Natural killer cell (primary cell): ENCODE data around the gene CUL7. TPM values are rescaled to one million over a fixed set of nuclear protein-coding genes. Genes with fewer than 3 reads are reported as not detected.
A peak's percentile ranks its signal among the peaks of the same experiment; 100 is the strongest.

Experiments used
- ATAC-seq, 3 donors: fragments of 150-1000 bp in 2 of 3; fragments of 200-7000 bp in 1 of 3; cut with Tn5 transposase; 1 replicate in 1 of 3; 2 replicates in 2 of 3; pipeline ENCODE4 v1.10.0; 2021; ENCODE audit warnings: mild to moderate bottlenecking in 2 of 3, moderate library complexity in 2 of 3
- DNase-seq, 2 donors: peaks; one replicate each; pipeline versions ENCODE4 v3.0.0 to v3.0.0-alpha.2; 2013 to 2021; ENCODE audit warnings: mixed read lengths in 1 of 2
- H3K27ac ChIP-seq: one replicate; pipeline ENCODE4 v1.5.1; 2013; ENCODE audit warnings: mild to moderate bottlenecking, low read length
- H3K27me3 ChIP-seq: one replicate; pipeline ENCODE4 v1.6.1; 2013; ENCODE audit warnings: low read length; ENCODE audit not compliant: control insufficient read depth, insufficient read depth
- H3K36me3 ChIP-seq: one replicate; pipeline ENCODE4 v1.6.1; 2013; ENCODE audit warnings: low read length; ENCODE audit not compliant: control insufficient read depth, insufficient read depth
- H3K4me1 ChIP-seq: one replicate; pipeline ENCODE4 v1.6.1; 2013; ENCODE audit warnings: low read length; ENCODE audit not compliant: control insufficient read depth, insufficient read depth
- H3K4me3 ChIP-seq: one replicate; pipeline ENCODE4 v1.5.1; 2013; ENCODE audit warnings: low read length
- H3K9me3 ChIP-seq: one replicate; pipeline ENCODE4 v1.6.1; 2013; ENCODE audit warnings: low read length; ENCODE audit not compliant: control insufficient read depth, insufficient read depth
- H3K27ac Mint-ChIP-seq, 2 donors: one replicate each; pipeline ENCODE4 v1.8.0; 2022; ENCODE audit warnings: mild to moderate bottlenecking in 2 of 2, mixed read lengths in 2 of 2, moderate library complexity in 1 of 2
- H3K27me3 Mint-ChIP-seq, 2 donors: one replicate each; pipeline ENCODE4 v1.8.0; 2022; ENCODE audit warnings: low read depth in 2 of 2, mixed read lengths in 2 of 2
- H3K36me3 Mint-ChIP-seq: one replicate; pipeline ENCODE4 v1.8.0; 2022; ENCODE audit warnings: mixed read lengths
- H3K4me1 Mint-ChIP-seq, 2 donors: one replicate each; pipeline ENCODE4 v1.8.0; 2022; ENCODE audit warnings: mixed read lengths in 2 of 2
- H3K4me3 Mint-ChIP-seq: one replicate; pipeline ENCODE4 v1.8.0; 2022; ENCODE audit warnings: mild to moderate bottlenecking, moderate library complexity, mixed read lengths
- H3K9me3 Mint-ChIP-seq, 2 donors: one replicate each; pipeline ENCODE4 v1.8.0; 2022; ENCODE audit warnings: mixed read lengths in 2 of 2
- WGBS: methylation state at CpG from one replicate; pipeline ENCODE4 v1.1.7; 2013; ENCODE audit warnings: missing lambda C conversion rate; ENCODE audit not compliant: insufficient coverage; 5-methylcytosine and 5-hydroxymethylcytosine counted together
- intact Hi-C: fragments of 100-400 bp; cut with micrococcal nuclease; formaldehyde crosslinking; loops from one replicate; pipeline ENCODE4 v1.14.2; 2022
- total RNA-seq, 4 donors: library from RNA; stranded (reverse); fragments of 120-200 nt in 1 of 4; gene quantifications; one replicate each; pipeline versions ENCODE4 v1.2.3 to v1.2.4, GENCODE V29; 2013 to 2022
- TF ChIP-seq, protein P1 (sequence below): fragments of 200-600 bp; IDR thresholded peaks from one replicate; pipeline ENCODE4 v1.8.0; 2022; ENCODE audit warnings: antibody characterized with exemption

The CUL7 gene
- total RNA-seq, 3 donors from 2014 or later (not counting 1 experiment from before 2014, with no cell fraction given) = 9.6 to 10.1 (median 9.9) TPM

DNA sequence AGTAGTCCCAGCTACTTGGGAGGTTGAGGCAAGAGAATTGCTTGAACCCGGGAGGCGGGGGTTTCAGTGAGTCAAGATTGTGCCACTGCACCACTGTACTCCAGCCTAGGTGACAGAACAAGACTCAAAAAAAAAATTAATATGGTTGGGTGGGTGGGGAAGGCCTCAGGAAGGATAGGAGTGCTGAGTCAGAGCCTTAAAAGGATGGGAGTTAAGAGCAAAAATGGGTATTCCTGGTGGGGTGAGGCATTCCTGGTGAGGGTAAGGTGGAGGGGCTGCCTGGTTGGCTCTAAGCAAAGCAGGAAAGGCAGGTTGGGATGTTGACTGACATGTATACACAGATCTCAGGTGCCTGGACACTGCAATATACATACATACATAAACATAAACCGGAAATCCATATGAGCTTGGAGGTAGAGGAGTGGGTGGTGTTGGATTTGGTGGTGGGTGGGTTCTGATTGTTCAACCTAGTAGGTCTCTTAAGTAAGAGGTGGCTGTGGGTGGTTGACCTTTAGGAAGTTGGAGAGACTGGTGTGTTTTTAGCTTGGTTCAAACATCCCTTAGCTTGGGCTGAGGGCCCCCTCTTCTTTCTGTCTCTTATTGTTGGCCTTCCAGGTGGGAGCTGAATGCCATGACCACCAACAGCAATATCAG lies 33.5 kb downstream of the CUL7 start:
- no peaks in the 10 kb centered on the region for H3K9me3 ChIP-seq
- H3K4me3 ChIP-seq = no peak overlapping the region
- Mint-ChIP-seq H3K27me3 (no peaks in the 10 kb centered on the region), H3K4me3 (peak overlapping the region; percentile 64), H3K4me1 (peaks cover 28 to 48% of the 10 kb centered on the region in 2 donors), H3K27ac (peak overlapping the region in 1 of 2 donors; percentile 78), H3K36me3 (peaks cover 7% of the 10 kb centered on the region), H3K9me3 (no peaks in the 10 kb centered on the region)
- H3K27ac ChIP-seq = no peak overlapping the region
- DNase-seq = no peak
- H3K36me3 ChIP-seq = peaks cover 26% of the 10 kb centered on the region
- H3K4me1 ChIP-seq = peaks cover 38% of the 10 kb centered on the region
- no peaks in the 10 kb centered on the region for H3K27me3 ChIP-seq
- 100% methylated on average over 2 of the region's 3 CpGs for WGBS
- no peak for ATAC-seq
- intact Hi-C loops = no loop called here
- TF ChIP-seq, protein P1, sequence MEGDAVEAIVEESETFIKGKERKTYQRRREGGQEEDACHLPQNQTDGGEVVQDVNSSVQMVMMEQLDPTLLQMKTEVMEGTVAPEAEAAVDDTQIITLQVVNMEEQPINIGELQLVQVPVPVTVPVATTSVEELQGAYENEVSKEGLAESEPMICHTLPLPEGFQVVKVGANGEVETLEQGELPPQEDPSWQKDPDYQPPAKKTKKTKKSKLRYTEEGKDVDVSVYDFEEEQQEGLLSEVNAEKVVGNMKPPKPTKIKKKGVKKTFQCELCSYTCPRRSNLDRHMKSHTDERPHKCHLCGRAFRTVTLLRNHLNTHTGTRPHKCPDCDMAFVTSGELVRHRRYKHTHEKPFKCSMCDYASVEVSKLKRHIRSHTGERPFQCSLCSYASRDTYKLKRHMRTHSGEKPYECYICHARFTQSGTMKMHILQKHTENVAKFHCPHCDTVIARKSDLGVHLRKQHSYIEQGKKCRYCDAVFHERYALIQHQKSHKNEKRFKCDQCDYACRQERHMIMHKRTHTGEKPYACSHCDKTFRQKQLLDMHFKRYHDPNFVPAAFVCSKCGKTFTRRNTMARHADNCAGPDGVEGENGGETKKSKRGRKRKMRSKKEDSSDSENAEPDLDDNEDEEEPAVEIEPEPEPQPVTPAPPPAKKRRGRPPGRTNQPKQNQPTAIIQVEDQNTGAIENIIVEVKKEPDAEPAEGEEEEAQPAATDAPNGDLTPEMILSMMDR = no peak

DNA sequence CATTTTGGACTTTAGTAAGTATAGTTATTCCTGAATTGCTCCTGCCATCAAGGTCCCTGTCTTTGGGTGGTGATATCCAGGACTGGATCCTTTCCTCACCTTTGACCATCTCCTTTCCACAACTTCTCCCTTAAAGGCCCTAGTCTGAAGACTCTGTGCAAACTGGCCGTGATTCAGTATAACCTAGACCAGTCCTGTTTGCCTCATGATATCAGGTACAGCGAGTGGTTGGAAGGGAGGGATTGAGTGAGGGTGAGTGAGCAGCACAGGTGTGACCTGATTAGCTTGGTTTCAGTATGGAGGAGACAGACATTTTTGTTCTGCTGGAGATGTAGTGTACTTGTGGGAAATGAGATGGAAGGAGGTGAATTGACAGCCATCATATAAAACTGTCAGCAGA lies 34.5 kb downstream of the CUL7 start:
- H3K4me1 Mint-ChIP-seq = peaks cover 31 to 48% of the 10 kb centered on the region in 2 donors
- H3K27ac Mint-ChIP-seq = no peak overlapping the region
- Histone ChIP-seq H3K27me3 (no peaks in the 10 kb centered on the region), H3K4me1 (peaks cover 48% of the 10 kb centered on the region), H3K9me3 (no peaks in the 10 kb centered on the region), H3K36me3 (peaks cover 18% of the 10 kb centered on the region), H3K4me3 (no peak overlapping the region), H3K27ac (no peak overlapping the region)
- 86% methylated on average over 2 of the region's 2 CpGs for WGBS
- TF ChIP-seq, protein P1 = no peak
- no peaks in the 10 kb centered on the region for H3K27me3 Mint-ChIP-seq
- ATAC-seq (no peak), DNase-seq (no peak)
- peak overlapping the region; percentile 62 for H3K4me3 Mint-ChIP-seq
- intact Hi-C loops = no loop called here
- peaks cover 7% of the 10 kb centered on the region for H3K36me3 Mint-ChIP-seq
- no peaks in the 10 kb centered on the region for H3K9me3 Mint-ChIP-seq

DNA sequence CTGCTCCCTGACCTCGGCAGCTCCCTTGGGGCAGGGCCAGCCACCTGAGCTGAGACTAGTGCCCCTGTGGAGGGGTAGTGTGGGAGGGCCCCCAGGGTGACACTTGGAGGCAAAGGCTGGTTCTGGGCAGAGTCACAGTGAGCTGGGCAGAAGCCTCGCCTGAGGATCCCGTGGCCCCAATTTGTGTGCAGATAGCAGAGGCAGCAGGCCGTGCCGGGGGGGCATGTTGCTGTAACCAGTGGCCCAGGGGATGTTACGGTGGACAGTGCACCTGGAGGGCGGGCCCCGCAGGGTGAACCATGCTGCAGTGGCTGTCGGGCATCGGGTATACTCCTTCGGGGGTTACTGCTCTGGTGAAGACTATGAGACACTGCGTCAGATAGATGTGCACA lies 36.7 kb downstream of the CUL7 start:
- H3K27me3 ChIP-seq = no peaks in the 10 kb centered on the region
- DNase-seq (no peak), ATAC-seq (no peak)
- intact Hi-C loops = no loop called here
- Mint-ChIP-seq H3K27me3 (no peaks in the 10 kb centered on the region), H3K9me3 (no peaks in the 10 kb centered on the region), H3K4me1 (peaks cover 38 to 61% of the 10 kb centered on the region in 2 donors), H3K4me3 (no peak overlapping the region), H3K36me3 (peaks cover 7% of the 10 kb centered on the region), H3K27ac (no peak overlapping the region)
- peaks cover 49% of the 10 kb centered on the region for H3K4me1 ChIP-seq
- TF ChIP-seq, protein P1 = no peak
- no peaks in the 10 kb centered on the region for H3K9me3 ChIP-seq
- no peak overlapping the region for H3K27ac ChIP-seq
- WGBS = 96% methylated on average over 12 of the region's 12 CpGs
- no peak overlapping the region for H3K4me3 ChIP-seq
- H3K36me3 ChIP-seq = peaks cover 20% of the 10 kb centered on the region
